SU-DHL-6 (cell line): ENCODE data around the gene PGLYRP4.

ENCODE experiments used
- H2AFZ ChIP-seq: fragments of 200-600 bp; sonication (generic); 2 replicates; pipeline ENCODE4 v1.6.1; 2014; ENCODE audit warnings: low read depth, mild to moderate bottlenecking, moderate library complexity, mixed read lengths, antibody characterized with exemption, low read length; ENCODE audit not compliant: severe bottlenecking
- H3F3A ChIP-seq: fragments of 200-600 bp; shearing (Covaris generic); 2 replicates; pipeline ENCODE4 v1.6.0; 2016; ENCODE audit warnings: antibody characterized with exemption, mild to moderate bottlenecking; ENCODE audit not compliant: insufficient read depth
- H3K27ac ChIP-seq: fragments of 200-600 bp; sonication (generic); 2 replicates; pipeline ENCODE4 v1.5.1; 2016; ENCODE audit warnings: low read depth, mild to moderate bottlenecking, low read length, moderate library complexity, mixed read lengths
- H3K27me3 ChIP-seq: fragments of 200-600 bp; sonication (generic), shearing (Covaris generic); 2 replicates; pipeline ENCODE4 v1.6.0; 2014; ENCODE audit warnings: mild to moderate bottlenecking, low read length
- H3K36me3 ChIP-seq: fragments of 200-600 bp; sonication (generic); 2 replicates; pipeline ENCODE4 v1.6.1; 2014; ENCODE audit warnings: mild to moderate bottlenecking, low read length, mixed read lengths
- H3K4me2 ChIP-seq: fragments of 300-600, 200-600 bp; shearing (Covaris generic), sonication (generic); 2 replicates; pipeline ENCODE4 v1.6.0; 2014; ENCODE audit warnings: low read length, low read depth, mild to moderate bottlenecking; ENCODE audit not compliant: poor library complexity, severe bottlenecking
- H3K4me3 ChIP-seq: fragments of 200-600 bp; sonication (generic); 2 replicates; pipeline ENCODE4 v1.5.1; 2014; ENCODE audit warnings: antibody characterized with exemption, low read length, mild to moderate bottlenecking, mixed read lengths; ENCODE audit not compliant: insufficient read depth, poor library complexity, severe bottlenecking
- H3K79me2 ChIP-seq: fragments of 200-600 bp; sonication (generic); 2 replicates; pipeline ENCODE4 v1.6.1; 2014; ENCODE audit warnings: mild to moderate bottlenecking, low read length, moderate library complexity; ENCODE audit not compliant: insufficient read depth
- H3K9ac ChIP-seq: fragments of 200-600 bp; sonication (generic); 2 replicates; pipeline ENCODE4 v1.7.0; 2014; ENCODE audit warnings: mild to moderate bottlenecking, low read length
- H3K9me2 ChIP-seq: fragments of 200-600 bp; sonication (generic); replicated peaks from 2 replicates; pipeline ENCODE4 v1.6.1; 2014; ENCODE audit warnings: low read length; ENCODE audit not compliant: insufficient read depth
- H3K9me3 ChIP-seq: fragments of 200-600 bp; sonication (generic); 2 replicates; pipeline ENCODE4 v1.6.1; 2014; ENCODE audit warnings: low read length, mixed read lengths; ENCODE audit not compliant: insufficient read depth
- H4K20me1 ChIP-seq: fragments of 200-600 bp; sonication (generic); 2 replicates; pipeline ENCODE4 v1.6.1; 2014; ENCODE audit warnings: low read depth, mild to moderate bottlenecking, antibody characterized with exemption, low read length, moderate library complexity, mixed read lengths
- CTCF ChIP-seq: fragments of 200-600 bp; sonication (generic); IDR thresholded peaks from one replicate; pipeline ENCODE4 v1.5.1; 2017; ENCODE audit warnings: antibody characterized with exemption, mild to moderate bottlenecking, low read length, moderate library complexity; ENCODE audit not compliant: insufficient read depth, poor library complexity, severe bottlenecking
- EZH2phosphoT487 ChIP-seq: fragments of 200-600 bp; sonication (generic), shearing (Covaris generic); conservative IDR thresholded peaks from 2 replicates; pipeline ENCODE4 v1.6.1; 2018; ENCODE audit warnings: mild to moderate bottlenecking, antibody characterized with exemption, low read length, moderate library complexity, mixed read lengths

Gene PGLYRP4

GRCh38 chr1:153342178-153342577 is 6.5 kb downstream of the PGLYRP4 start:
- H3K9me2 ChIP-seq, result no peaks in the 10 kb centered on the region
- H3K36me3 ChIP-seq, result no peaks in the 10 kb centered on the region
- no peaks in the 10 kb centered on the region for H3K9me3 ChIP-seq
- no peaks in the 10 kb centered on the region for H3K27me3 ChIP-seq
- no peaks in the 10 kb centered on the region for H3K79me2 ChIP-seq
- H3K9ac ChIP-seq, result no peak overlapping the region
- no peak overlapping the region for H3K4me3 ChIP-seq
- H3F3A ChIP-seq, result no peaks in the 10 kb centered on the region
- no peaks in the 10 kb centered on the region for H4K20me1 ChIP-seq
- no peak for TF ChIP-seq EZH2phosphoT487
- no peak for TF ChIP-seq CTCF
- H2AFZ ChIP-seq, result no peak overlapping the region
- H3K27ac ChIP-seq, result no peak overlapping the region
- H3K4me2 ChIP-seq, result no peak overlapping the region

GRCh38 chr1:153341431-153341934 is 7.2 kb downstream of the PGLYRP4 start:
- H3K9me2 ChIP-seq, result no peaks in the 10 kb centered on the region
- no peaks in the 10 kb centered on the region for H4K20me1 ChIP-seq
- no peaks in the 10 kb centered on the region for H3K79me2 ChIP-seq
- no peaks in the 10 kb centered on the region for H3K9me3 ChIP-seq
- TF ChIP-seq CTCF (no peak), EZH2phosphoT487 (no peak)
- H3K27ac ChIP-seq, result no peak overlapping the region
- no peaks in the 10 kb centered on the region for H3F3A ChIP-seq
- H3K36me3 ChIP-seq, result no peaks in the 10 kb centered on the region
- no peak overlapping the region for H3K4me3 ChIP-seq
- no peak overlapping the region for H3K4me2 ChIP-seq
- H3K9ac ChIP-seq, result no peak overlapping the region
- H3K27me3 ChIP-seq, result no peaks in the 10 kb centered on the region
- H2AFZ ChIP-seq, result no peak overlapping the region

- TF ChIP-seq CTCF (no peak), EZH2phosphoT487 (no peak)
- no peaks in the 10 kb centered on the region for H3F3A ChIP-seq
- H3K36me3 ChIP-seq, result no peaks in the 10 kb centered on the region
- no peak overlapping the region for H2AFZ ChIP-seq
- H3K27ac ChIP-seq, result no peak overlapping the region
- no peaks in the 10 kb centered on the region for H4K20me1 ChIP-seq
- no peak overlapping the region for H3K4me3 ChIP-seq
- H3K9me3 ChIP-seq, result no peaks in the 10 kb centered on the region
- H3K9me2 ChIP-seq, result no peaks in the 10 kb centered on the region
- no peaks in the 10 kb centered on the region for H3K27me3 ChIP-seq
- H3K4me2 ChIP-seq, result no peak overlapping the region
- no peak overlapping the region for H3K9ac ChIP-seq
- no peaks in the 10 kb centered on the region for H3K79me2 ChIP-seq
Measured at GRCh38 chr1:153340356-153340755, 8.3 kb downstream of the PGLYRP4 start.
